Neural cell (in vitro differentiated cells): ENCODE results near the gene ANP32E. TPM values are rescaled to one million over a fixed set of nuclear protein-coding genes. Genes with fewer than 3 reads are reported as not detected.

Source experiments
- H2AFZ ChIP-seq: fragments of 200-600, 300-800 bp; sonication (generic), shearing (Covaris generic); 2 replicates; pipeline ENCODE4 v1.6.0; 2014; ENCODE audit warnings: low read depth, mild to moderate bottlenecking, antibody characterized with exemption, low read length, moderate library complexity
- H3F3A ChIP-seq: fragments of 200-600 bp; shearing (Covaris generic); 2 replicates; pipeline ENCODE4 v1.6.1; 2016; ENCODE audit warnings: mild to moderate bottlenecking, moderate library complexity, mixed read lengths, antibody characterized with exemption, low read length; ENCODE audit not compliant: insufficient read depth, poor library complexity, severe bottlenecking
- H3K27ac ChIP-seq: fragments of 200-600, 300-800 bp; sonication (generic), shearing (Covaris generic); 2 replicates; pipeline ENCODE4 v1.5.1; 2014; ENCODE audit warnings: mild to moderate bottlenecking, low read length, moderate library complexity
- H3K27me3 ChIP-seq: fragments of 300-800, 200-600 bp; sonication (generic), shearing (Covaris generic); 2 replicates; pipeline ENCODE4 v1.6.0; 2014; ENCODE audit warnings: mild to moderate bottlenecking, low read depth, low read length, moderate library complexity; ENCODE audit not compliant: insufficient read depth
- H3K36me3 ChIP-seq: fragments of 300-800, 200-600 bp; sonication (generic), shearing (Covaris generic); 2 replicates; pipeline ENCODE4 v1.5.1; 2014; ENCODE audit warnings: mild to moderate bottlenecking, antibody characterized with exemption, low read length, moderate library complexity; ENCODE audit not compliant: insufficient read depth
- H3K4me2 ChIP-seq: fragments of 300-800, 200-600 bp; sonication (generic), shearing (Covaris generic); 2 replicates; pipeline ENCODE4 v1.6.0; 2014; ENCODE audit warnings: mild to moderate bottlenecking, low read length
- H3K4me3 ChIP-seq: fragments of 300-800, 200-600 bp; sonication (generic), shearing (Covaris generic); 2 replicates; pipeline ENCODE4 v1.5.1; 2014; ENCODE audit warnings: mild to moderate bottlenecking, low read length, moderate library complexity
- H3K79me2 ChIP-seq: fragments of 200-600 bp; shearing (Covaris generic); replicated peaks from 2 replicates; pipeline ENCODE4 v1.6.0; 2014; ENCODE audit warnings: mild to moderate bottlenecking, low read length, moderate library complexity; ENCODE audit not compliant: insufficient read depth
- H3K9ac ChIP-seq: fragments of 300-800, 200-600 bp; sonication (generic), shearing (Covaris generic); 2 replicates; pipeline ENCODE4 v1.6.1; 2016; ENCODE audit warnings: mild to moderate bottlenecking, low read length, mixed read lengths
- H3K9me2 ChIP-seq: fragments of 200-600 bp; shearing (Covaris generic); 2 replicates; pipeline ENCODE4 v1.6.1; 2016; ENCODE audit warnings: mild to moderate bottlenecking, low read length, mixed read lengths; ENCODE audit not compliant: insufficient read depth
- H3K9me3 ChIP-seq: fragments of 200-600, 300-800 bp; sonication (generic), shearing (Covaris generic); 2 replicates; pipeline ENCODE4 v1.6.1; 2016; ENCODE audit warnings: mild to moderate bottlenecking, mixed run types, low read length, moderate library complexity, mixed read lengths
- H4K20me1 ChIP-seq: fragments of 200-600 bp; shearing (Covaris generic); 2 replicates; pipeline ENCODE4 v1.6.1; 2016; ENCODE audit warnings: mild to moderate bottlenecking, mixed run types; ENCODE audit not compliant: insufficient read depth
- EP300 ChIP-seq: fragments of 450-650 bp; conservative IDR thresholded peaks from 2 replicates; pipeline ENCODE4 v1.6.1; 2014; ENCODE audit warnings: antibody characterized with exemption, mild to moderate bottlenecking, moderate library complexity; ENCODE audit not compliant: poor library complexity, severe bottlenecking
- EZH2 ChIP-seq: fragments of 200-600, 300-800 bp; shearing (Covaris generic), sonication (generic); IDR thresholded peaks from 2 replicates; pipeline ENCODE4 v1.6.1; 2014; ENCODE audit warnings: antibody characterized with exemption, low read length, borderline replicate concordance, mild to moderate bottlenecking; ENCODE audit not compliant: insufficient read depth, poor library complexity, severe bottlenecking
- MXI1 ChIP-seq: fragments of 450-650 bp; conservative IDR thresholded peaks from 2 replicates; pipeline ENCODE4 v1.6.1; 2014; ENCODE audit warnings: antibody characterized with exemption, mild to moderate bottlenecking; ENCODE audit not compliant: poor library complexity, severe bottlenecking
- POLR2AphosphoS5 ChIP-seq: IDR thresholded peaks from 2 replicates; pipeline ENCODE4 v1.6.1; 2012
- RAD21 ChIP-seq: fragments of 450-650 bp; conservative IDR thresholded peaks from 2 replicates; pipeline ENCODE4 v1.6.1; 2014; ENCODE audit warnings: antibody characterized with exemption, mild to moderate bottlenecking, moderate library complexity
- SMC3 ChIP-seq: fragments of 450-650 bp; conservative IDR thresholded peaks from 2 replicates; pipeline ENCODE4 v1.6.1; 2014; ENCODE audit warnings: antibody characterized with exemption, mild to moderate bottlenecking, moderate library complexity; ENCODE audit not compliant: poor library complexity
- TAF1 ChIP-seq: IDR thresholded peaks from 2 replicates; pipeline ENCODE4 v1.6.1; 2012; ENCODE audit warnings: low read depth
- polyA plus RNA-seq: library from polyadenylated mRNA; depleted of rRNA; stranded (reverse); fragments of >200 nt; gene quantifications from 2 replicates; pipeline ENCODE4 v1.2.3, GENCODE V29; 2014
- TF ChIP-seq, protein P1 (sequence below): IDR thresholded peaks from 2 replicates; pipeline ENCODE4 v1.6.1; 2012; ENCODE audit warnings: borderline replicate concordance
- TF ChIP-seq, protein P2 (sequence below): fragments of 450-650 bp; IDR thresholded peaks from 2 replicates; pipeline ENCODE4 v1.5.1; 2014; ENCODE audit warnings: antibody characterized with exemption, mild to moderate bottlenecking, moderate library complexity; ENCODE audit not compliant: poor library complexity, severe bottlenecking

ANP32E gene
- polyA plus RNA-seq, 1 donor from 2014 or later = 17.9 TPM

DNA sequence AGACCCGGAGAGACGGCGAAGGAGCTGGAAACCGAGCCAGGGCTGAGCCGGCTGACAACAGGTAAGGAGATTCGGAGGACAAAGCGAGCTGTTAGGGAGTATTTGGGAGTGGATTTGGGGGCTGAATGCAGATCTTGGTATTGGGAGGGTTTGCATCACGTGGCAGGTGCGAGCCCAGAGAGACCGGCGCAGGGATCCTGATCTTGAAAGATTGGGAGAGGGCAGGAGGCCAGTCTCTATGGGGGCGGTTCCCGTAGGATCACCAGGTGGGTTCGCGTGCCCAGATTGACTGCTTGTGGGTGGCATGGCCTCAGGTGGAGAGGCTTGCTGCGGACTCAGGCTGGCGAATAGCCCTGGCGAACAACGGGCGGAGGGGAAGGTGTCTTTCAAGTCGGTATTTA lies 46.6 kb upstream of the ANP32E start:
- Histone ChIP-seq H3K36me3 (no peaks in the 10 kb centered on the region), H3K9me2 (no peaks in the 10 kb centered on the region), H3K79me2 (no peaks in the 10 kb centered on the region), H3K9me3 (no peaks in the 10 kb centered on the region), H3K4me3 (peak overlapping the region; percentile 87), H3K27me3 (no peaks in the 10 kb centered on the region), H3K9ac (peak overlapping the region; percentile 74), H3F3A (no peaks in the 10 kb centered on the region), H3K4me2 (peak overlapping the region; percentile 84), H2AFZ (peak overlapping the region; percentile 80), H4K20me1 (no peaks in the 10 kb centered on the region), H3K27ac (peak overlapping the region; percentile 32)
- TF ChIP-seq, protein P1, sequence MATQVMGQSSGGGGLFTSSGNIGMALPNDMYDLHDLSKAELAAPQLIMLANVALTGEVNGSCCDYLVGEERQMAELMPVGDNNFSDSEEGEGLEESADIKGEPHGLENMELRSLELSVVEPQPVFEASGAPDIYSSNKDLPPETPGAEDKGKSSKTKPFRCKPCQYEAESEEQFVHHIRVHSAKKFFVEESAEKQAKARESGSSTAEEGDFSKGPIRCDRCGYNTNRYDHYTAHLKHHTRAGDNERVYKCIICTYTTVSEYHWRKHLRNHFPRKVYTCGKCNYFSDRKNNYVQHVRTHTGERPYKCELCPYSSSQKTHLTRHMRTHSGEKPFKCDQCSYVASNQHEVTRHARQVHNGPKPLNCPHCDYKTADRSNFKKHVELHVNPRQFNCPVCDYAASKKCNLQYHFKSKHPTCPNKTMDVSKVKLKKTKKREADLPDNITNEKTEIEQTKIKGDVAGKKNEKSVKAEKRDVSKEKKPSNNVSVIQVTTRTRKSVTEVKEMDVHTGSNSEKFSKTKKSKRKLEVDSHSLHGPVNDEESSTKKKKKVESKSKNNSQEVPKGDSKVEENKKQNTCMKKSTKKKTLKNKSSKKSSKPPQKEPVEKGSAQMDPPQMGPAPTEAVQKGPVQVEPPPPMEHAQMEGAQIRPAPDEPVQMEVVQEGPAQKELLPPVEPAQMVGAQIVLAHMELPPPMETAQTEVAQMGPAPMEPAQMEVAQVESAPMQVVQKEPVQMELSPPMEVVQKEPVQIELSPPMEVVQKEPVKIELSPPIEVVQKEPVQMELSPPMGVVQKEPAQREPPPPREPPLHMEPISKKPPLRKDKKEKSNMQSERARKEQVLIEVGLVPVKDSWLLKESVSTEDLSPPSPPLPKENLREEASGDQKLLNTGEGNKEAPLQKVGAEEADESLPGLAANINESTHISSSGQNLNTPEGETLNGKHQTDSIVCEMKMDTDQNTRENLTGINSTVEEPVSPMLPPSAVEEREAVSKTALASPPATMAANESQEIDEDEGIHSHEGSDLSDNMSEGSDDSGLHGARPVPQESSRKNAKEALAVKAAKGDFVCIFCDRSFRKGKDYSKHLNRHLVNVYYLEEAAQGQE = peak; percentile 55
- no peak for TF ChIP-seq EP300
- peak; percentile 85 for TF ChIP-seq POLR2AphosphoS5
- peak; percentile 19 for TF ChIP-seq RAD21
- no peak for TF ChIP-seq EZH2
- TF ChIP-seq, protein P2, sequence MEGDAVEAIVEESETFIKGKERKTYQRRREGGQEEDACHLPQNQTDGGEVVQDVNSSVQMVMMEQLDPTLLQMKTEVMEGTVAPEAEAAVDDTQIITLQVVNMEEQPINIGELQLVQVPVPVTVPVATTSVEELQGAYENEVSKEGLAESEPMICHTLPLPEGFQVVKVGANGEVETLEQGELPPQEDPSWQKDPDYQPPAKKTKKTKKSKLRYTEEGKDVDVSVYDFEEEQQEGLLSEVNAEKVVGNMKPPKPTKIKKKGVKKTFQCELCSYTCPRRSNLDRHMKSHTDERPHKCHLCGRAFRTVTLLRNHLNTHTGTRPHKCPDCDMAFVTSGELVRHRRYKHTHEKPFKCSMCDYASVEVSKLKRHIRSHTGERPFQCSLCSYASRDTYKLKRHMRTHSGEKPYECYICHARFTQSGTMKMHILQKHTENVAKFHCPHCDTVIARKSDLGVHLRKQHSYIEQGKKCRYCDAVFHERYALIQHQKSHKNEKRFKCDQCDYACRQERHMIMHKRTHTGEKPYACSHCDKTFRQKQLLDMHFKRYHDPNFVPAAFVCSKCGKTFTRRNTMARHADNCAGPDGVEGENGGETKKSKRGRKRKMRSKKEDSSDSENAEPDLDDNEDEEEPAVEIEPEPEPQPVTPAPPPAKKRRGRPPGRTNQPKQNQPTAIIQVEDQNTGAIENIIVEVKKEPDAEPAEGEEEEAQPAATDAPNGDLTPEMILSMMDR = no peak
- TF ChIP-seq SMC3 = peak; percentile 44
- TF ChIP-seq MXI1 = no peak
- TF ChIP-seq TAF1 = no peak

DNA sequence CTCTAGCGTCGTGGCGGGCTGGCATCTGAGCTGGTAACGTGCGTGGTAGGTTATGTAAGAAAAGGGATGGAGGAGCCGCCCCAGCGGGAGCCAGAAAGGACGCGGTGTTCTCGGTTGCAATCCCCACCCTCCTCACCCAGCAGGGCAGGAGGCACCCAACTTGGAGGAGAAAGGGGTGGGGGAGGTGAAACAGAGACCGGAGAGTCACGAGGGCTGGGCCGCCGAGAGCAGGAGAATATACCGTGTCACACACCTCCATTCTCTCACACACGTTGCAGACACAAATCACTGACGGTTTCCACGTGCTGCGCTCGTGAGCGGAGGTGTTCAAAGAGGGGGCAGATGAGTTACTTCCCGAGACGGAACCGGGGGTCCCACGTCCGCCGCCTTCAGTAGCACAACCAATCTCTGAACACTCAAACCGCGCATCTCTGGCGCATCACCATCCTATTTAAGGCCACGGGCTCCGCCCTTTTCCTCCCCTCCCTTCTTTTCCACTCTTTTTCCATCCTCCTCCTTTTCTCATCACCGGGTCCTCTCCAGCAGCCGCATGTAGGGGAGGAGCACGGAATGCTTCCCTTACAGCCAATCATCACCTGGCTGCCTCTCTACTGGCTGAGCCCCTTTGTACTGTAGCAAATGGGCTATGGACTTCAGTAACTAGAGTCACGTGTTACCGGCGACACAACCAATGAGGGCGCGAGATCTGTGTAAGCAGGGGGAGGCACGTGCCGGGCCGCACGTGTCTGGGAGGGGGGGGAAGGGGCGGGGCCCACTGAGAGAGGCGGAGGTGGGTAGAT lies 46.0 kb upstream of the ANP32E start, which contains the start of gene CIART:
Gene CIART, plus strand, starts transcription at position 797 of the 800 bp plus-strand sequence. CDS start 714 bp downstream, outside the sequence.
- H3F3A ChIP-seq = no peaks in the 10 kb centered on the region
- no peaks in the 10 kb centered on the region for H4K20me1 ChIP-seq
- H3K27ac ChIP-seq = peak within 1 kb of the TSS; percentile 48
- H3K27me3 ChIP-seq = no peaks in the 10 kb centered on the region
- H3K36me3 ChIP-seq = no peaks in the 10 kb centered on the region
- H3K4me2 ChIP-seq = peak within 1 kb of the TSS; percentile 84
- H3K79me2 ChIP-seq = no peaks in the 10 kb centered on the region
- H3K9me2 ChIP-seq = no peaks in the 10 kb centered on the region
- no peaks in the 10 kb centered on the region for H3K9me3 ChIP-seq
- H3K4me3 ChIP-seq = peak within 1 kb of the TSS; percentile 87
- peak within 1 kb of the TSS; percentile 80 for H2AFZ ChIP-seq
- TF ChIP-seq SMC3 = no peak
- TF ChIP-seq, protein P1 = no peak
- TF ChIP-seq POLR2AphosphoS5 = peak; percentile 42
- peak; percentile 54 for TF ChIP-seq TAF1
- no peak for TF ChIP-seq RAD21
- no peak for TF ChIP-seq EZH2
- peak; percentile 96 for TF ChIP-seq MXI1
- TF ChIP-seq, protein P2 = no peak
- no peak for TF ChIP-seq EP300
- peak within 1 kb of the TSS; percentile 74 for H3K9ac ChIP-seq
